Measurements from ENCODE around the gene KPNA2. TPM values are rescaled to one million over a fixed set of nuclear protein-coding genes. Genes with fewer than 3 reads are reported as not detected.
"Not testable (repeated sequence)": the region's sequence is repeated elsewhere in the genome, so short reads cannot be mapped to it uniquely, and the experiment has no call there.

KPNA2 gene
- total and polyA plus RNA-seq, 3 donors from 2014 or later, result 143 to 481 (median 157) TPM

- Histone ChIP-seq H3K27ac (peak overlapping the region; percentile 94 to 97), H3K36me3 (ENCODE audit: low read depth, missing control alignments) (no peaks in the 10 kb centered on the region), H3K9me3 (no peaks in the 10 kb centered on the region), H3K4me3 (peak overlapping the region; percentile 79 to 80), H3K4me1 (peaks cover 5% of the 10 kb centered on the region), H3K27me3 (no peaks in the 10 kb centered on the region)
- intact Hi-C loops (cut with DNase I; ENCODE audit: low total_unique reads), result no loop called here
- TF ChIP-seq POLR2A (IDR thresholded peaks at IDR 0.05), result no peak
- TF ChIP-seq, protein P1, sequence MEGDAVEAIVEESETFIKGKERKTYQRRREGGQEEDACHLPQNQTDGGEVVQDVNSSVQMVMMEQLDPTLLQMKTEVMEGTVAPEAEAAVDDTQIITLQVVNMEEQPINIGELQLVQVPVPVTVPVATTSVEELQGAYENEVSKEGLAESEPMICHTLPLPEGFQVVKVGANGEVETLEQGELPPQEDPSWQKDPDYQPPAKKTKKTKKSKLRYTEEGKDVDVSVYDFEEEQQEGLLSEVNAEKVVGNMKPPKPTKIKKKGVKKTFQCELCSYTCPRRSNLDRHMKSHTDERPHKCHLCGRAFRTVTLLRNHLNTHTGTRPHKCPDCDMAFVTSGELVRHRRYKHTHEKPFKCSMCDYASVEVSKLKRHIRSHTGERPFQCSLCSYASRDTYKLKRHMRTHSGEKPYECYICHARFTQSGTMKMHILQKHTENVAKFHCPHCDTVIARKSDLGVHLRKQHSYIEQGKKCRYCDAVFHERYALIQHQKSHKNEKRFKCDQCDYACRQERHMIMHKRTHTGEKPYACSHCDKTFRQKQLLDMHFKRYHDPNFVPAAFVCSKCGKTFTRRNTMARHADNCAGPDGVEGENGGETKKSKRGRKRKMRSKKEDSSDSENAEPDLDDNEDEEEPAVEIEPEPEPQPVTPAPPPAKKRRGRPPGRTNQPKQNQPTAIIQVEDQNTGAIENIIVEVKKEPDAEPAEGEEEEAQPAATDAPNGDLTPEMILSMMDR (IDR thresholded peaks at IDR 0.05), result peak in 2 of 3 experiments; percentile 8 to 22
- 0% methylated on average over 65 of the region's 144 CpGs; no CpG with 5 or more reads in 1 of the 2 donors for WGBS, 2 donors
- peak; percentile 89 for DNase-seq
Observed at GRCh38 chr17:67993153-67993997, 42.2 kb upstream of the KPNA2 start.

- no peaks in the 10 kb centered on the region for H3K9me3 ChIP-seq
- intact Hi-C loops (cut with DNase I; ENCODE audit: low total_unique reads), result no loop called here
- 2% methylated on average over 21 of the region's 21 CpGs for WGBS, 2 donors
- TF ChIP-seq, protein P1 (IDR thresholded peaks at IDR 0.05), result no peak
- TF ChIP-seq POLR2A (IDR thresholded peaks at IDR 0.05), result no peak
- H3K27me3 ChIP-seq, result no peaks in the 10 kb centered on the region
- H3K27ac ChIP-seq, result peak overlapping the region; percentile 91 to 96
- no peak for DNase-seq
- H3K36me3 ChIP-seq (ENCODE audit: low read depth, missing control alignments), result no peaks in the 10 kb centered on the region
- peaks cover 5% of the 10 kb centered on the region for H3K4me1 ChIP-seq
- H3K4me3 ChIP-seq, result peak overlapping the region; percentile 74 to 79
Observed at GRCh38 chr17:67993998-67994361, 41.6 kb upstream of the KPNA2 start.

GRCh38 chr17:67994817-67995569 lies 40.5 kb upstream of the KPNA2 start:
- H3K36me3 ChIP-seq (ENCODE audit: low read depth, missing control alignments), result no peaks in the 10 kb centered on the region
- peak overlapping the region; percentile 36 to 64 for H3K4me3 ChIP-seq
- H3K27me3 ChIP-seq, result no peaks in the 10 kb centered on the region
- 14 to 23% methylated on average over 9 of the region's 9 CpGs for WGBS, 2 donors
- H3K9me3 ChIP-seq, result no peaks in the 10 kb centered on the region
- intact Hi-C loops (cut with DNase I; ENCODE audit: low total_unique reads), result no loop called here
- peak overlapping the region in 1 of 2 donors; percentile 39 for H3K27ac ChIP-seq
- H3K4me1 ChIP-seq, result peaks cover 5% of the 10 kb centered on the region
- TF ChIP-seq, protein P1 (IDR thresholded peaks at IDR 0.05), result no peak
- TF ChIP-seq POLR2A (IDR thresholded peaks at IDR 0.05), result no peak
- no peak for DNase-seq

DNA sequence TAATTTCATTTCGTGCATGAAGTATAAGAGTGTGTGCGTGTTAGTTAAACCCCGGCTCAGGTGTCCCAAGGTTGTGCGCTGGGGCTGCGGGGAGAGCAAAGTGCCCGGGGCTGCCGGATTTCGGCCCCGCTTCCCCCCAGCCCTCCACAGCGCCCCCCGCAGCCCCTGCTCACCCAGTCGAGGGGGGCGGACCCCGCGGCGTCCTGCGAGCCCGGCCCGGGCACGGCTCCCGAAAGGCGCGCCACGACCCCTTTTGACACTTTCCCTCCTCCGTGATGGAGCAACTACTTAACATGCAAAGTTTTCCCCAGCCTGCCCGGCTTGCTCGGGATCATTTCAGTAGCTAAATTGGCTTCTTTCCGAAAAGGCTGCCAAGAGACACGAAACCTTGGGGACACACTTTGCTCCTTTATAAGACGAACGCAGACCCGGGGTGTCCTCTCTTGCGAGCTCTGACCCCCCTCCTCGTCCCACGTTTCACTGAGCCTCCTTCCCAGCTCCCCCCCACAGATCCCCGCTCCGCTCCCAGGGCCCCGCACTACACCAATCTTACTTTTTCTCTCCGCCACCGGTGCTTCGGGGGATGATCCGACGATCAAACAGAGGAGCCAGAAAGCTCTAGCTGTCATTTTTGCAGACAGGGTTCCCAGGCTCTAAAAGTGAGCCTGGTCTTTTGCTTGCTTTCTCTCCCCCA lies 39.8 kb upstream of the KPNA2 start:
- peaks cover 5% of the 10 kb centered on the region for H3K4me1 ChIP-seq
- H3K4me3 ChIP-seq, result peak overlapping the region; percentile 36 to 64
- no peaks in the 10 kb centered on the region for H3K27me3 ChIP-seq
- intact Hi-C loops (cut with DNase I; ENCODE audit: low total_unique reads), result no loop called here
- peak overlapping the region in 1 of 2 donors; percentile 39 for H3K27ac ChIP-seq
- H3K36me3 ChIP-seq (ENCODE audit: low read depth, missing control alignments), result no peaks in the 10 kb centered on the region
- TF ChIP-seq, protein P1 (IDR thresholded peaks at IDR 0.05), result no peak
- no peak for TF ChIP-seq POLR2A (IDR thresholded peaks at IDR 0.05)
- no peaks in the 10 kb centered on the region for H3K9me3 ChIP-seq
- no peak for DNase-seq
- WGBS, 2 donors, result 0% methylated on average over 27 to 43 of the region's 43 CpGs

GRCh38 chr17:67996301-67997171 lies 39.0 kb upstream of the KPNA2 start, which contains the start of gene C17orf58:
Gene C17orf58, minus strand, starts transcription at chr17:67996469. Its CDS starts 271 bp downstream, at chr17:67996198.
- peak within 1 kb of the TSS in 1 of 2 donors; percentile 39 for H3K27ac ChIP-seq
- H3K27me3 ChIP-seq; H3K4me1 ChIP-seq; H3K9me3 ChIP-seq; H3K36me3 ChIP-seq (ENCODE audit: low read depth, missing control alignments); intact Hi-C loops (cut with DNase I; ENCODE audit: low total_unique reads): not testable (repeated sequence)
- peak; percentile 31 for DNase-seq
- WGBS, 2 donors, result 18 to 27% methylated on average over 20 to 25 of the region's 25 CpGs
- peak within 1 kb of the TSS; percentile 36 to 64 for H3K4me3 ChIP-seq

Measured in testis (tissue), 3 donors.